Neuronal stem cell (in vitro differentiated cells): ENCODE results near the gene MKRN3.

Source experiments
- DNase-seq: peaks from one replicate; pipeline ENCODE4 v3.0.0-alpha.2; 2013; ENCODE audit warnings: low spot score
- H2AFZ ChIP-seq: one replicate; pipeline ENCODE4 v1.6.1; 2013; ENCODE audit warnings: mild to moderate bottlenecking, low read length, inconsistent platforms
- H2AK5ac ChIP-seq: 2 replicates; pipeline ENCODE4 v1.6.1; 2013; ENCODE audit warnings: low read depth, mild to moderate bottlenecking, inconsistent platforms, low read length, moderate library complexity, mixed read lengths
- H2BK120ac ChIP-seq: 2 replicates; pipeline ENCODE4 v1.6.1; 2013; ENCODE audit warnings: low read depth, mild to moderate bottlenecking, inconsistent platforms, low read length, moderate library complexity, mixed read lengths
- H2BK12ac ChIP-seq: one replicate; pipeline ENCODE4 v1.6.1; 2013; ENCODE audit warnings: low read length, inconsistent platforms
- H2BK15ac ChIP-seq: 2 replicates; pipeline ENCODE4 v1.6.1; 2013; ENCODE audit warnings: mild to moderate bottlenecking, low read length, inconsistent platforms, mixed read lengths
- H2BK5ac ChIP-seq: one replicate; pipeline ENCODE4 v1.6.1; 2013; ENCODE audit warnings: inconsistent platforms, mild to moderate bottlenecking, low read length, moderate library complexity
- H3K14ac ChIP-seq: one replicate; pipeline ENCODE4 v1.6.1; 2013; ENCODE audit warnings: low read length, inconsistent platforms
- H3K18ac ChIP-seq: 2 replicates; pipeline ENCODE4 v1.6.1; 2013; ENCODE audit warnings: low read length, inconsistent platforms
- H3K23ac ChIP-seq: 2 replicates; pipeline ENCODE4 v1.6.1; 2013; ENCODE audit warnings: low read depth, mild to moderate bottlenecking, mixed read lengths, low read length, inconsistent platforms; ENCODE audit not compliant: poor library complexity
- H3K27ac ChIP-seq: replicated peaks from 3 replicates; pipeline ENCODE4 v1.5.1; 2013; ENCODE audit warnings: low read length, inconsistent platforms
- H3K27me3 ChIP-seq, 3 experiments: 2 replicates each; pipeline ENCODE4 v1.6.1; 2013; ENCODE audit warnings: low read length in 3 of 3, mild to moderate bottlenecking in 2 of 3, inconsistent platforms in 1 of 3, low read depth in 1 of 3, mixed read lengths in 1 of 3, moderate library complexity in 1 of 3; ENCODE audit not compliant: control insufficient read depth in 3 of 3, insufficient read depth in 3 of 3
- H3K36me3 ChIP-seq, 2 donors: replicated peaks in 1 of 2; 2 replicates each; pipeline ENCODE4 v1.6.1; 2013; ENCODE audit warnings: low read length in 2 of 2; ENCODE audit not compliant: control insufficient read depth in 2 of 2, insufficient read depth in 2 of 2
- H3K4ac ChIP-seq: 2 replicates; pipeline ENCODE4 v1.6.1; 2013; ENCODE audit warnings: inconsistent platforms, mild to moderate bottlenecking, low read length, moderate library complexity
- H3K4me1 ChIP-seq, 2 donors: 1 replicate in 1 of 2; 2 replicates in 1 of 2; pipeline ENCODE4 v1.6.1; 2013; ENCODE audit warnings: low read length in 2 of 2, low read depth in 1 of 2; ENCODE audit not compliant: control insufficient read depth in 2 of 2, insufficient read depth in 1 of 2
- H3K4me2 ChIP-seq: one replicate; pipeline ENCODE4 v1.6.1; 2013; ENCODE audit warnings: mild to moderate bottlenecking, low read length, inconsistent platforms; ENCODE audit not compliant: insufficient read depth, poor library complexity, severe bottlenecking
- H3K4me3 ChIP-seq, 2 donors: 2 replicates each; pipeline ENCODE4 v1.5.1; 2013; ENCODE audit warnings: low read length in 2 of 2, mild to moderate bottlenecking in 2 of 2, inconsistent platforms in 1 of 2, moderate library complexity in 1 of 2
- H3K79me1 ChIP-seq: one replicate; pipeline ENCODE4 v1.6.1; 2013; ENCODE audit warnings: low read depth, mild to moderate bottlenecking, inconsistent platforms, low read length, moderate library complexity
- H3K9ac ChIP-seq: one replicate; pipeline ENCODE4 v1.6.1; 2013; ENCODE audit warnings: mild to moderate bottlenecking, low read depth, low read length, inconsistent platforms; ENCODE audit not compliant: poor library complexity
- H3K9me3 ChIP-seq, 2 donors: replicated peaks in 1 of 2; 2 replicates each; pipeline versions ENCODE3 to v1.6.1; 2013; ENCODE audit warnings: low read length in 2 of 2, mild to moderate bottlenecking in 2 of 2, inconsistent platforms in 1 of 2, low read depth in 1 of 2, mixed read lengths in 1 of 2, moderate library complexity in 1 of 2; ENCODE audit not compliant: control insufficient read depth in 2 of 2, insufficient read depth in 1 of 2
- H4K8ac ChIP-seq: one replicate; pipeline ENCODE4 v1.6.1; 2013; ENCODE audit warnings: low read depth, mild to moderate bottlenecking, inconsistent platforms, low read length, moderate library complexity
- H4K91ac ChIP-seq: one replicate; pipeline ENCODE4 v1.6.1; 2013; ENCODE audit warnings: low read length, low read depth, mild to moderate bottlenecking, inconsistent platforms; ENCODE audit not compliant: poor library complexity
- WGBS, 2 donors: extraction: QIAGEN DNeasy Blood & Tissue Kit; methylation state at CpG; one replicate each; pipeline ENCODE4 v1.1.7; 2013; ENCODE audit warnings: missing lambda C conversion rate in 2 of 2, mixed read lengths in 1 of 2; ENCODE audit not compliant: insufficient read length in 2 of 2, insufficient replicate concordance in 1 of 2; ENCODE audit errors: extremely low coverage in 2 of 2; 5-methylcytosine and 5-hydroxymethylcytosine counted together

The MKRN3 gene

DNA sequence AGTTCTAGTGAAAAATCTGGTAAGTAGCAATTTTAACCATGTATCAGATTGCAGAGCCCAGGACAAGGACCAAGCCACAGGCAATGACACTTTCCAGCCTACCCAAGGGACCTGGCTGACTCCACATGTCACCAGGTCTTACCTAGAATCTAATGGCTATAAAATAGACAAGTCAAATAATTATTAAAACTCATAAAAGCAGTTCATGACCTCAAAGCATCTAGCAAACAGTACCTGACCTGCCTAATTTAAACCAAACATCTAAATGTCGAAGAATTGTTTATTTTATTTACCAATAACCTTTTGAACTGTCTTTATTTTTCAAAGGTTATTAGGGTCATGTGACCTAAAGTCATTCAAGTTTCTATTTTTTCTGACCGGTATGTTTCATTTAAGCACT lies 35.6 kb upstream of the MKRN3 start:
- H2AFZ ChIP-seq = no peak overlapping the region
- no peak overlapping the region for H2BK15ac ChIP-seq
- H3K9ac ChIP-seq = no peak overlapping the region
- no peak overlapping the region for H4K8ac ChIP-seq
- DNase-seq = no peak
- no peak overlapping the region for H3K14ac ChIP-seq
- no peak overlapping the region for H3K18ac ChIP-seq
- H3K27ac ChIP-seq = no peak overlapping the region
- H2AK5ac ChIP-seq = no peak overlapping the region
- H3K4ac ChIP-seq = no peak overlapping the region
- H3K4me2 ChIP-seq = no peak overlapping the region
- no CpG with 5 or more reads among the region's 2 CpGs for WGBS, 2 donors
- no peak overlapping the region for H2BK12ac ChIP-seq
- H3K4me1 ChIP-seq = no peaks in the 10 kb centered on the region
- no peak overlapping the region for H3K23ac ChIP-seq
- H2BK120ac ChIP-seq = no peak overlapping the region
- no peak overlapping the region for H2BK5ac ChIP-seq
- no peaks in the 10 kb centered on the region for H3K36me3 ChIP-seq
- no peaks in the 10 kb centered on the region for H3K79me1 ChIP-seq
- no peaks in the 10 kb centered on the region for H3K27me3 ChIP-seq
- H3K9me3 ChIP-seq = peaks cover 0 to 9% of the 10 kb centered on the region in 2 donors
- H4K91ac ChIP-seq = no peak overlapping the region
- H3K4me3 ChIP-seq = no peak overlapping the region

DNA sequence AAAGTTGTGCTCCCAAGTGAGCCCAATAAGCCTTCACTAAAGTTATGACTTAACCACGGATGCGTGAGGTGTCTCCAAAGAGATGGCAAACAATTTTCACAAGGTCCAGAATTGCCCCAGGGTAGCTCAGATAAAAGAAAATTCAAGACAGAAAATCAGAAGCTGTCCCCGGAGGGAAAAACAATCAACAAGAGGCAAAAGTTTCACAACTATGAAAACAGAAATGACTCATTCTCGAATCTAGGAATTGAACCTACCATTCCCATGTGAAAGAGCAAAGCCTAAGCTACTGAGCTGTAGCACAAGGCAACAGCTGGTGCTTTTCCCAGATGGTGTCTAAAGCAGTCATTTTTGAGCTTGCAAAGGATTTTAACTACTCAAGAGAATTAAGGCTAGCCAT lies 33.5 kb upstream of the MKRN3 start:
- Histone ChIP-seq H3K4me2 (no peak overlapping the region), H3K4me1 (no peaks in the 10 kb centered on the region), H4K8ac (no peak overlapping the region), H2AFZ (no peak overlapping the region), H3K9ac (no peak overlapping the region), H2AK5ac (no peak overlapping the region), H3K4me3 (no peak overlapping the region), H4K91ac (no peak overlapping the region), H2BK12ac (no peak overlapping the region), H3K4ac (no peak overlapping the region), H3K18ac (no peak overlapping the region), H2BK15ac (no peak overlapping the region), H3K36me3 (no peaks in the 10 kb centered on the region), H3K27me3 (no peaks in the 10 kb centered on the region), H2BK120ac (no peak overlapping the region), H3K9me3 (peaks cover 0 to 12% of the 10 kb centered on the region in 2 donors), H2BK5ac (no peak overlapping the region), H3K23ac (no peak overlapping the region), H3K79me1 (no peaks in the 10 kb centered on the region), H3K27ac (no peak overlapping the region), H3K14ac (no peak overlapping the region)
- WGBS, 2 donors = no CpG with 5 or more reads among the region's 4 CpGs
- DNase-seq = no peak

GRCh38 chr15:23536659-23537058 lies 28.8 kb upstream of the MKRN3 start:
- Histone ChIP-seq H2BK120ac (no peak overlapping the region), H3K9me3 (peaks cover 0 to 14% of the 10 kb centered on the region in 2 donors), H3K27me3 (no peaks in the 10 kb centered on the region), H2BK15ac (no peak overlapping the region), H2BK12ac (no peak overlapping the region), H3K4me3 (no peak overlapping the region), H4K8ac (no peak overlapping the region), H2AFZ (no peak overlapping the region), H2AK5ac (no peak overlapping the region), H3K4me1 (peaks cover 0 to 4% of the 10 kb centered on the region in 2 donors), H3K4me2 (no peak overlapping the region), H4K91ac (no peak overlapping the region), H3K9ac (no peak overlapping the region), H2BK5ac (no peak overlapping the region), H3K18ac (peak overlapping the region; percentile 42), H3K14ac (no peak overlapping the region), H3K4ac (no peak overlapping the region), H3K23ac (no peak overlapping the region), H3K79me1 (no peaks in the 10 kb centered on the region), H3K27ac (no peak overlapping the region), H3K36me3 (no peaks in the 10 kb centered on the region)
- DNase-seq = no peak
- no CpG with 5 or more reads among the region's 3 CpGs for WGBS, 2 donors

DNA sequence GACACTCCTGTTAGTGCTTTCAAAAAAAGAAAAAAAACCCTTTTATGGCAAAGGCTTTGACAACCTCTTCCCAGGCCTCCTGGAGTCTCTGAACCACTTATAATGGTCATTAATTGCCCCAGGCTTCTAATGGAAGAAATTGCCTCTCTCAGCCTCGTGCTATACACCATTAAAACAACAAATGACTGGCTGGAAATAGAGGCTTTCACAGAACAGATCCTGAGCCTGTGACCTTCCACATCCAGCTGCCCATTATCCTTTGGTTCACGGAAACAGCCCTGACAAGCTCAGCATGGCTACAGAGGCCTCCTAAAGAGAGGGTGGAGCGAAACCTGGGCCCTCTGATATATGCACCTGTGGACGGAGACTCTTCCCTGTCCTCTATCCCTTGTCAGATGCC lies 26.8 kb upstream of the MKRN3 start:
- H2BK15ac ChIP-seq = no peak overlapping the region
- peak; percentile 12 for DNase-seq
- no peak overlapping the region for H4K91ac ChIP-seq
- H3K4ac ChIP-seq = no peak overlapping the region
- H3K18ac ChIP-seq = no peak overlapping the region
- H3K27ac ChIP-seq = peak overlapping the region; percentile 64
- H3K4me1 ChIP-seq = peaks cover 0 to 4% of the 10 kb centered on the region in 2 donors
- no peaks in the 10 kb centered on the region for H3K27me3 ChIP-seq
- H2BK5ac ChIP-seq = no peak overlapping the region
- no peak overlapping the region for H3K23ac ChIP-seq
- no peak overlapping the region for H4K8ac ChIP-seq
- H3K36me3 ChIP-seq = no peaks in the 10 kb centered on the region
- peaks cover 0 to 10% of the 10 kb centered on the region in 2 donors for H3K9me3 ChIP-seq
- H3K79me1 ChIP-seq = no peaks in the 10 kb centered on the region
- WGBS, 2 donors = no CpG with 5 or more reads among the region's 4 CpGs
- H3K4me3 ChIP-seq = no peak overlapping the region
- no peak overlapping the region for H2BK120ac ChIP-seq
- H3K9ac ChIP-seq = no peak overlapping the region
- no peak overlapping the region for H3K14ac ChIP-seq
- no peak overlapping the region for H2BK12ac ChIP-seq
- no peak overlapping the region for H2AFZ ChIP-seq
- H2AK5ac ChIP-seq = no peak overlapping the region
- no peak overlapping the region for H3K4me2 ChIP-seq
